Mesodermal cell (in vitro differentiated cells): ENCODE measurements around the gene JADE2.

Experiments used
- H3K27ac ChIP-seq: 2 replicates; pipeline ENCODE4 v1.7.0; 2013; ENCODE audit warnings: mild to moderate bottlenecking, low read depth, low read length, moderate library complexity; ENCODE audit not compliant: severe bottlenecking
- H3K36me3 ChIP-seq: 2 replicates; pipeline ENCODE4 v1.7.1; 2013; ENCODE audit warnings: mild to moderate bottlenecking, low read length, moderate library complexity; ENCODE audit not compliant: control insufficient read depth, insufficient read depth
- H3K4me1 ChIP-seq: one replicate; pipeline ENCODE4 v1.7.1; 2013; ENCODE audit warnings: mild to moderate bottlenecking, low read length; ENCODE audit not compliant: insufficient read depth, control insufficient read depth, poor library complexity, severe bottlenecking
- H3K4me3 ChIP-seq: 2 replicates; pipeline ENCODE4 v1.7.0; 2013; ENCODE audit warnings: low read length, control low read depth, mild to moderate bottlenecking; ENCODE audit not compliant: insufficient read depth, poor library complexity, severe bottlenecking; ENCODE audit errors: extremely low read depth
- H3K9me3 ChIP-seq: 2 replicates; pipeline ENCODE4 v1.7.1; 2013; ENCODE audit warnings: mild to moderate bottlenecking, low read length, moderate library complexity; ENCODE audit not compliant: control insufficient read depth
- WGBS, 2 experiments: methylation state at CpG; one replicate each; pipeline ENCODE4 v1.1.5; 2013; ENCODE audit warnings: missing lambda C conversion rate in 2 of 2; ENCODE audit not compliant: insufficient coverage in 2 of 2; 5-methylcytosine and 5-hydroxymethylcytosine counted together

The JADE2 gene

DNA sequence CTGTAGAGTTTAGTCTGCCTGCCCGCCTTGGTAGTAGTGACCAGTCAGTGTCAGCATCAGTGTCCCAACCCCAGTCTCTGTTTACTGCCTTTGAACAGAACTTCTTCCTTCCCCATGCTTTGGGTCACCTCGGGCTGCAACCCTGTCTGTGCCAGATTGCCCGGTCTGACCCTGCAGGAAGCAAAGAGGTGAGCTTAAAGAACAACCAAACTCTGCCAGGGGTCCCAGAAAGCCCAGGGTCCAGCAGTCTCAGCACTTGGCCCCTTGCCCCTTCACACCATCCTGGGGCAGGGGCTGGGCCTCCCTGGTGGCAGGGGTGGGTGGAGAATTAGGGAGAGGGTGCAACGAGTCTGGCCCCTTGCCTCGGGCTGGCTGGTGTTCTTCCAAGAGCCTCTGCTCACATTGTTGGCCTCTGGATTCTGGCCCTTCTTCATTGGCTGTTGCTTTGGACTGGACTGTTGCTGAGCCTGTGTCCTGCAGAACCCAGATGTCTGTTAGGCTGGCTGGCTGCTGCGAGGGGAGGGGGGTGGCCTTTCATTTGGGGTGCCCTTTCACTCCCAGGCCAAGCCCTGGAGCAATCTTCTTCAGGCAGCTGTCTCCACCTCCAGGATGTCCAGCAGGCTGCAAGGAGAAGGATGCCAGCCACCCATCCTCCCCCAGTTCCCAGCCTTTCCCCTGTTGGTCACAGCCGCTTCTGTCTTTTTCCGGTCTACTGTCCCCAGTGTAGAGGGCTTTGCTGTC is 55.9 kb downstream of the JADE2 start:
- H3K4me3 ChIP-seq = no peak overlapping the region
- H3K36me3 ChIP-seq = peaks cover 10% of the 10 kb centered on the region
- no peaks in the 10 kb centered on the region for H3K9me3 ChIP-seq
- WGBS, 2 experiments = 81 to 90% methylated on average over 3 to 5 of the region's 8 CpGs
- H3K4me1 ChIP-seq = no peaks in the 10 kb centered on the region
- no peak overlapping the region for H3K27ac ChIP-seq

GRCh38 chr5:134582281-134582680 is 56.8 kb downstream of the JADE2 start:
- peaks cover 10% of the 10 kb centered on the region for H3K36me3 ChIP-seq
- H3K4me3 ChIP-seq = no peak overlapping the region
- H3K9me3 ChIP-seq = no peaks in the 10 kb centered on the region
- WGBS, 2 experiments = 95 to 100% methylated on average over 2 to 4 of the region's 5 CpGs
- no peaks in the 10 kb centered on the region for H3K4me1 ChIP-seq
- H3K27ac ChIP-seq = no peak overlapping the region

DNA sequence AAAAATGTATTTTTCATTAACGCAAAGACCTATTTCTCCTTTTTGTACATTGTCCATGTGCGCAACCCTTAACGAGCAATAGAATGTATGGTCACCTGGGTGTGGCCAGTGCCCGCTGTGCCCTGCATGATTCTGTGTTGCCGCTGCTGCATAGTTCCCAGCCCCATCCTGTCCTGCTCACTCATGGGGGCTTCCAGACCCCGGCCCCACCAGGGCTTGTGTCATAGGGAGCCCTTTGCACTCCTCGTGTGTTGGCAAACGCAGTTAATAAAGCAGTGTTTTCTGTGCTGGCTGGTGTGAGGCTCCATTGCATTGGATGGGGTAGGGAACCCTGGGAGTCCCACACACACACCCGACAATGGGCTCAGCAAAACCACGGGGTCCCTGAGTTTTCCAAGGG is 57.5 kb downstream of the JADE2 start:
- Histone ChIP-seq H3K4me3 (no peak overlapping the region), H3K9me3 (no peaks in the 10 kb centered on the region), H3K27ac (no peak overlapping the region), H3K36me3 (peaks cover 10% of the 10 kb centered on the region), H3K4me1 (no peaks in the 10 kb centered on the region)
- WGBS, 2 experiments = 94 to 97% methylated on average over 6 to 10 of the region's 10 CpGs

- Histone ChIP-seq H3K9me3 (no peaks in the 10 kb centered on the region), H3K4me3 (no peak overlapping the region), H3K4me1 (no peaks in the 10 kb centered on the region), H3K27ac (no peak overlapping the region), H3K36me3 (peaks cover 4% of the 10 kb centered on the region)
- 83 to 100% methylated on average over 1 of the region's 2 CpGs for WGBS, 2 experiments
These were observed 58.3 kb downstream of the JADE2 start for GRCh38 chr5:134583766-134584165.

GRCh38 chr5:134584662-134585061 is 59.2 kb downstream of the JADE2 start:
- Histone ChIP-seq H3K4me1 (no peaks in the 10 kb centered on the region), H3K9me3 (no peaks in the 10 kb centered on the region), H3K36me3 (no peaks in the 10 kb centered on the region), H3K4me3 (no peak overlapping the region), H3K27ac (no peak overlapping the region)
- 79% methylated on average over 2 of the region's 3 CpGs for WGBS, 2 experiments

GRCh38 chr5:134585966-134586365 is 60.5 kb downstream of the JADE2 start:
- no peaks in the 10 kb centered on the region for H3K9me3 ChIP-seq
- no peak overlapping the region for H3K27ac ChIP-seq
- no peaks in the 10 kb centered on the region for H3K4me1 ChIP-seq
- H3K4me3 ChIP-seq = no peak overlapping the region
- 93 to 100% methylated on average over 1 to 2 of the region's 2 CpGs for WGBS, 2 experiments
- H3K36me3 ChIP-seq = no peaks in the 10 kb centered on the region

DNA sequence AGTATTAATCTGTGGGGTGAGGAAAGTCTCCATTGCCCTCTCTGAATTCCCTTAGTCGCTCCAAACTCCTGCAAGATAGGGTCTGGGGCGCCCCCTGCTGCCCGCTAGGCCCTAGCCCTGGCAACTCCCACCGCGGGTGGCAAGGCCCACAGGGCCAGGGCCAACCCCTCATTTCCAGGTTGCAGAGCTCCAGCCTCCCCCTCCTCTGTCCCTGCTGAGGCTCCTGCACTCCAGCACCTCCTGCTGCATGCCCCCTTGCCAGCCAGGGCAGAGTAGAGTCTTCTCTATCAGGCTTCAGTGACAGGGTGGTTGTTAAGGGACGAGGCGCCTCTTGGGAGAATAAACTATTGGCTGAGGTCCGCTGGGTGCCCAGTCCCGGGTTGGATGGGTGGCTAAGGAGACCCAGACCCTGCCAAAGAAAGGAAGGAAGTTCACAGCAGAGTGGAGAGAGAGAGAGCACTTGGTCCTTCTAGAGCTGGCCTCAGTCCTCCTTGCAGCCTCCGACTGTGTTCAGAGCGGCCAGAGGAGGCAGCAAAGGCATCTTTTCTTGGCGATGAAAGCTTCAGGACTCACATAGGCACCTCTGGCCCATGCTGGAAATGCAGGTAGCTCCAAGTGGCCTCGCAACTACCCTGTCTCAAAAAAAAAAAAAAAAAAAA is 61.5 kb downstream of the JADE2 start:
- H3K27ac ChIP-seq = peak overlapping the region; percentile 62

DNA sequence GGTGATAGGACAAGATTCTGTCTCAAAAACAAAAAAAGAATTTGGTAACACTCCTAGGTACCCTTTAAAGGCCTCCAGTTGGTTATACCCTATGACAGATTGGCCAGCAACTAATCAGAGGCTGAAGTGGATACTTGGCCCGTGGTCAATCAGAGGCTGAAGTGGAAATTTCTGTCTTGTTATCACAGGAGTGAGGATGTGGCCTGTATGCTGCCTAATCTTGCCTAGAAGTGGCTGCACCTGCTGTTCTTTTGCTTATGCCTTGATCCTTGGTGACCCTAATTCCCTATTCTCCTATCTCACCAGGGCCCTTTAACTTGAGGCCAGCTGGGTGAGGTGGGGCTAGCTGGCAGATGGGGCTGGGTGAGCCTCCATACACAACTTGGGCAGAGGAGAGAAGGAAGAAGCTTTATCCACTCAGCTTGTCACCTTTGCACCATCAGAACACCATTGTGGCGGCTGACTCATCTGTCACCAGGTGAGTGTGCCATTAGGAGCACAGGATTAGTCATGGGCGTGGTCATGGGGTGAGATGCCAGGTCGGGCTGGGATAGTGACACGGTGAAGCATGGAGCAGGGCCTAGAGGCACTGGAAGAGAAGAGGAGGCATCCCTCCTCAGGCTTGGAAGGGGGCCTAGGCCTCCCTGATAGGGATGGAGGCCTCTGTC is 65.7 kb downstream of the JADE2 start:
- WGBS, 2 experiments = 86 to 89% methylated on average over 4 of the region's 5 CpGs
- Histone ChIP-seq H3K36me3 (no peaks in the 10 kb centered on the region), H3K4me1 (peaks cover 6% of the 10 kb centered on the region), H3K27ac (no peak overlapping the region), H3K4me3 (no peak overlapping the region), H3K9me3 (no peaks in the 10 kb centered on the region)

More for the DNA sequence above, 61.5 kb downstream of the JADE2 start:
- Histone ChIP-seq H3K4me3 (no peak overlapping the region), H3K36me3 (no peaks in the 10 kb centered on the region), H3K9me3 (no peaks in the 10 kb centered on the region), H3K4me1 (peaks cover under 1% of the 10 kb centered on the region)
- WGBS, 2 experiments = 29 to 35% methylated on average over 8 to 12 of the region's 13 CpGs

DNA sequence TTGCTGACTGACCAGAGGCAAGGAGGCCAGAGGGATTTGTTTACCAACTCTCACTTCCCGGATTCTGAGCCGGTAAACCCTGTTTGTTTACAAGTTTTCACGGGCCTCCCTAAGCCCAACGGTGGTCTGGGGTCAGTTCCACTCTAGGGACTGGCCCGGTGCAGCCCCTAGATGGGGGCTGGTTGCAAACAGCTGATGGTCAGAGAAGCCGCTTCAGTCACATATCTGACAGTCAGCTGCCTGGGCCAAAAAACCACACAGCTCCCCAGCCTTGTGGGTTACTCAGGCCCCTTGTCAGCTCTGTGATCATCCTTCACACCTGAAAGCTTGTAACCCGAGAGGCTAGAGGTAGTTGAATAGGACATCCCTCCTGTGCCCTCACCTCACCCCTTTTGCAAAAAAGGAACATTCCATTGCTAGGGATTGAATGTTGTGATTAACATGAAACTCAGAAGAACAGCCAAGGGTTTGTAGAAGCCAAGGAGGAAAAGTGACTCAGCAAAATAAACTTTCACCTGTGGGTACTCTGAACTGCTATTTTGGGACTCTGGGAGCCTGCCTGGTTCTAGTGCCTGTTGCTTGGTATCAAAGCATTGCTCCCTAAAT is 66.8 kb downstream of the JADE2 start:
- no peaks in the 10 kb centered on the region for H3K36me3 ChIP-seq
- H3K4me1 ChIP-seq = peaks cover 6% of the 10 kb centered on the region
- 36 to 46% methylated on average over 4 to 5 of the region's 7 CpGs for WGBS, 2 experiments
- no peak overlapping the region for H3K27ac ChIP-seq
- H3K4me3 ChIP-seq = no peak overlapping the region
- H3K9me3 ChIP-seq = no peaks in the 10 kb centered on the region

GRCh38 chr5:134594336-134594735 is 68.9 kb downstream of the JADE2 start:
- WGBS, 2 experiments = 81 to 93% methylated on average over 4 to 7 of the region's 7 CpGs
- peaks cover 6% of the 10 kb centered on the region for H3K4me1 ChIP-seq
- H3K27ac ChIP-seq = no peak overlapping the region
- H3K36me3 ChIP-seq = no peaks in the 10 kb centered on the region
- no peak overlapping the region for H3K4me3 ChIP-seq
- no peaks in the 10 kb centered on the region for H3K9me3 ChIP-seq
